ENCODE results near the gene ZNF335.

ZNF335 gene

DNA sequence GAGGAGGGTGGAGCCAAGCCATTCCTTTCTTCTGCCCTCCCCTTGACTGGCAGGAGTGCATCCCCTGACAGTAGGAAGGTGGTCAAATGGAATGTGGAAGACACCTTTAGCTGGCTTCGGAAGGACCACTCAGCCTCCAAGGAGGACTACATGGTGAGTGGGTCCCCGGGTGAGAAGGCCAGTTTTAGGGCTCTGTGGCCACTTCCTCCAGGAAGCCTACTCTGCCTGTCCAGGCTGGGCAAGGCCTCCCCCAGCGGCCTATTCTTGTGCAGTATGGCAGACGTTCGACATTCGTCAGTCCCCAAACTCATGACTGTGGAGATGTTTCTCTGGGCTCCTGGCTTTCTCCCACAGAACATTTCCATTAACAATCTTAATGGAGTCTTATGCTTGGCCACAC, 28.4 kb downstream of the ZNF335 start:
- no peak overlapping the region for H3K4me3 ChIP-seq (replicated peaks; ENCODE audit: low read depth, low read length)
- no peak for DNase-seq (ENCODE audit: low read depth)
- TF ChIP-seq CTCF (IDR thresholded peaks at IDR 0.05; ENCODE audit: low read length, missing control alignments), result no peak

DNA sequence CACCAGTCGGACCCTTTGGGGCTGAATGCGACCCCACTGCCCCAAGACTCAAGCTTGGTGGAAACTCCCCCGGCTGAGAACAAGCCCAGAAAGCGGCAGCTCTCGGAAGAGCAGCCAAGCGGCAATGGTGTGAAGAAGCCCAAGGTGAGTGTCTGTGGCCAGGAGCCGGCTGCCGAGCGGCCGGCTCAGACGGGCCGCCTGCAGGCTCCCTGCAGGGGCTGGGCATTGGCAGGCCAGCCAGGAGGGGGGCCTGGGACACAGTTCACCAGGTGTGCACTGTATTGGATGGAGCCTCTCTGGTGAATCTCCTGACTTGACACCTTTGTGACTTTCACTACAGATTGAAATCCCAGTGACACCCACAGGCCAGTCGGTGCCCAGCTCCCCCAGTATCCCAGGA, 31.5 kb downstream of the ZNF335 start:
- no peak for TF ChIP-seq CTCF (IDR thresholded peaks at IDR 0.05; ENCODE audit: low read length, missing control alignments)
- DNase-seq (ENCODE audit: low read depth), result no peak
- H3K4me3 ChIP-seq (replicated peaks; ENCODE audit: low read depth, low read length), result no peak overlapping the region

GRCh38 chr20:45940053-45940452, 31.9 kb downstream of the ZNF335 start:
- no peak for DNase-seq (ENCODE audit: low read depth)
- no peak for TF ChIP-seq CTCF (IDR thresholded peaks at IDR 0.05; ENCODE audit: low read length, missing control alignments)
- H3K4me3 ChIP-seq (replicated peaks; ENCODE audit: low read depth, low read length), result no peak overlapping the region

- H3K4me3 ChIP-seq (replicated peaks; ENCODE audit: low read depth, low read length), result no peak overlapping the region
- no peak for DNase-seq (ENCODE audit: low read depth)
- TF ChIP-seq CTCF (IDR thresholded peaks at IDR 0.05; ENCODE audit: low read length, missing control alignments), result no peak
Observed at GRCh38 chr20:45938727-45939438, 33.1 kb downstream of the ZNF335 start.

DNA sequence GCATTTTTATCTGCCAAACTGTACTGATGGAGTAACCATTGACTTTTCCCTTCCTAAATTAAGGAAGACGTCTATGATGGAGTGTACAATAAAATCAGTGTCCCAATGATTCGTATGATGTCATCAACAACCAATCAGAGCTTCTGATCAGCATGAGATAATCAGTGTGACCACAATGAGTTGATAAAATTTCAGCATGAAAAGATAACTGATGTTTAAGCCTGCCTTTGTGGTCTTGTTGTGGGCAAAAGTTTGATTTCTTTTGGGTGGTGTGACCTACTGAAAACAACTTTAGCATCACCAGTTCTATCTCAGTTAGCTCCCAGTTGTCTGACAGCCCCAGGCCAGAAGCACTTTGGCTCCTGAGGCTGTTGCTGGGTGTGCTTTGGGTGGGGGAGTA, 34.2 kb downstream of the ZNF335 start:
- DNase-seq (ENCODE audit: low read depth), result no peak
- H3K4me3 ChIP-seq (replicated peaks; ENCODE audit: low read depth, low read length), result no peak overlapping the region
- TF ChIP-seq CTCF (IDR thresholded peaks at IDR 0.05; ENCODE audit: low read length, missing control alignments), result no peak

DNA sequence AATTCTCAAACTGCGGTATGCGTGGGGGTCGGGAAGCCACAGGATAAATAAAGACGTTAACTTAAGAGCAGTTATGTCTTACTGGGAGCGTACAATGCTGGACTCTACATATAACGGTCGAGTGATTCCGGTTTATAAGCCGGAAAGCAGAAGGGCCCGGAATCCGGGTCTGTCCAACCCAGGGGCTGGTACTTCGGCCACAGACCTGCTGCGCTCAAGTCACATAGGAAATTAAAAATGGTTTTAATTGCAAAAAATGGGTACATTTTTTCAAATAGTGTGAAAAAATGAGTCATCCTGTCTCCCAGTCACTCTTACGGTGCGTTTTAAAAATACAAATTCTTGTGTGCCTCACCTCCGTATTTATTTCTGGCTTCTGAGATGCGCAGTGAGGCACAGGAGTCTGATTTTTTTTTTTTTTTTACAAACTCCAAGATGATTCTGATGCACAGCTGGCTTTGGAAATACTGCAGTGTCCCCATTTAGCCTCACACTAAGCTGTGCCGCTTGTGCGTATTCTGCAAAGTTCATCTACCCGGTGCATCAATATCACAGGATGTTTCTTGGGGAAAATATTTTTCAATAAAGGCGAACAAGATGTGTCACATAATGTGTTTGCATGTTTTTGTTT, 36.5 kb downstream of the ZNF335 start:
- DNase-seq (ENCODE audit: low read depth), result no peak

More for the DNA sequence above, 36.5 kb downstream of the ZNF335 start:
- H3K4me3 ChIP-seq (replicated peaks; ENCODE audit: low read depth, low read length), result peak overlapping the region; percentile 67
- no peak for TF ChIP-seq CTCF (IDR thresholded peaks at IDR 0.05; ENCODE audit: low read length, missing control alignments)

Measured in fibroblast of pulmonary artery (primary cell).